Activated CD4-positive, alpha-beta T cell treated with anti-CD3 and anti-CD28 coated beads for 24 hours (primary cell): ENCODE results near the gene FCN3.
"Not testable (repeated sequence)": the region's sequence is repeated elsewhere in the genome, so short reads cannot be mapped to it uniquely, and the experiment has no call there.

Experiments used
- DNase-seq, 2 donors: peaks; one replicate each; pipeline ENCODE4 v3.0.0-alpha.2; 2020; ENCODE audit warnings: low read depth in 2 of 2

FCN3 gene

DNA sequence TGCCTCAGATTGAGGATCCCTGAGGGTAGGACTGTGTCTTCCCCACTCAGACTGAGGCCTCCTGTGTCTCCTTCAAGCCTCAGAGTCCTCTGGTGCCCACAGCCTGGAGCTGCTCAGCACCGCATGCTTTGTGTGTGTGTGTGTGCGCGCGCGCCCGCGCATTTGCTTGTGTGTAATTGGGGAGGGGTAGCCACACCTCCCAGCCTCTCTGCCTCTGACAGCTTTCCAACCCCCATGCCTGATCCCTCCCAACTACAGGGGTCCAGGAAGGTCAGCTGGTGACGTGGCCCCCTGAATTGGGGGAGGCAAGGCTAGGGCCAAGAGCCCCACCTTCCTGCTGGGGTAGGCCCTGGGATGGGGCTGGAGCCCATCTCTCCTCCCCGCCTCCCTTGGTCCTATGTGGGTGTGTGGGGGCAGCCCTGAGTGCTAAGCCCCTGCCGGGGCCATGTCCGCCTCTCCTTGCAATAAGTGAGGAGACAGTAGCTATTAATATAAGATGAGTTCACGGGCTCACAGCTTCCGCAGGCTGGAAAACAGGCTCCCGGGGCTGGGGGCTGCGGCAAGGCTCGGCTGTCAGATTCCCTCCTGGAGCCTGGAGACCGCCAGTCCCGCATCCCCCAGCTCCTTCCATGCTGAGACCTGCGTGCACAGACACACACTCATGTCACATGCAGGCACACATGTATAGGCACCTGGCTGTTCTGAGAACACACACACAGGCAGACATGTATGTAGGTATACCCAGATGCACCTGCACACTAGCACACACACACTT is 24.8 kb upstream of the FCN3 start:
- DNase-seq = no peak

DNA sequence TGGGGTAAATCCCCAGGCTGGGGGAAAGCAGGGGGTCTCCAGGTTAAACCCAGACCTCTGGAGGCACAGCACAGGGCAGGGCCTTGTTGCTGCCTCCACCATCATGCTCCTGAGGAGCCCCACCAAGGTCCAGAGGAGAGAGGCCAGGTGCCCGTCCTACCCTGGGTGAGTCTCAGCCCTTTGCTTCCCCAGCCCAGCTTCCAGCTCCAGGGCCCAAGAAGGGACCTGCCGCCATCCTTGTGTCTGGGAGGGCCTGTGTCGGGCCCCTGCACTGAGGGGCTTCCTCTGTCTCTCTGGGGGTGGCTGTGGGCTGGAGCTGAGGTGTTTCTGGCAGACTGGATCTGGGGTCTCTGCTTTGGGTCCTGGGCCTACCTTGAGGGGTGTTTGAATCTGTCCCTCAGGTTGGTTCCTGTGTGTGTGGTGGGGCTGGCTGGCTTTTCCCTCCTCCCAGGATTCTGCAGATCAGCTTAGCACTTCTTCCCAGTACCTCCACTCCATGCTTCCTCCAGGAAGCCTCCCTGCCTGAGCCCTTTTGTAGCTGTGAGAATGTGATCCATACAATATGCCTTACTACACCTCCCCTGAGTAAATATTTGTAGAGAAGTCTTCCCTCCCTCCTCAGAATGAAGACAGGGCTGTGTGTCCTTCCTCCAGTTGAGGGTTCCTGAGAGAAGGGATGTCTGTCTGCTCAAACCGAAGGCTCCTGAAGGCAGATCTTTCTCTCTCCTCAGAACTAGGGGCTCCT is 24.0 kb upstream of the FCN3 start:
- DNase-seq = no peak

- no peak for DNase-seq
These were observed 23.1 kb upstream of the FCN3 start for GRCh38 chr1:27397749-27398148.

DNA sequence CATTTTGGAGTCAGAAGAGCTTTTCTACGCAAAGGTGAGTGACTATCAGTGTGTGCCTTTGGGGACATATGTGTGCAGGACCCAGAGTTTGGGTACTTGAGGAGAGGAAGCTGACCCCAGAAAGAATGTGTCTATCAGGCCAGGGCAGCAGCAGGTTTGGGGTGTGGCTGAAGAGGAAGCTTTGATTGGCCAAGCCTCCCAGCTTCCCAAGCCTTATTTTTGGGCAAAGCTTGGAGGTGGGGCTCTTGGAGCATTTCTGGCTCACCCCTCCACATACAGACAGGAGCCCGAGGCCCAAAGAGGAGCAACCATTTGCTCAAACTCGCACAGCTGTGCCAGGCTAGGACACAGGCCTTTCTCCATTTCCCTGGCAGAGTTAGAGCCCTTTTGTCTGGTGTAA is 22.5 kb upstream of the FCN3 start:
- DNase-seq = no peak

GRCh38 chr1:27395441-27396195 is 21.0 kb upstream of the FCN3 start:
- peak; percentile 65 to 68 for DNase-seq

GRCh38 chr1:27394925-27395324 is 20.3 kb upstream of the FCN3 start:
- no peak for DNase-seq

DNA sequence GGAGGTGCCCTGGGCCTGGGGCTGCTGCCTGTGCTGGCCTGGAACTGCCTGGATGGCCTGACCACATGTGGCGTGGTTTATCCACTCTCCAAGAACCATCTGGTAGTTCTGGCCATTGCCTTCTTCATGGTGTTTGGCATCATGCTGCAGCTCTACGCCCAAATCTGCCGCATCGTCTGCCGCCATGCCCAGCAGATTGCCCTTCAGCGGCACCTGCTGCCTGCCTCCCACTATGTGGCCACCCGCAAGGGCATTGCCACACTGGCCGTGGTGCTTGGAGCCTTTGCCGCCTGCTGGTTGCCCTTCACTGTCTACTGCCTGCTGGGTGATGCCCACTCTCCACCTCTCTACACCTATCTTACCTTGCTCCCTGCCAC is 19.6 kb upstream of the FCN3 start:
- DNase-seq = no peak

DNA sequence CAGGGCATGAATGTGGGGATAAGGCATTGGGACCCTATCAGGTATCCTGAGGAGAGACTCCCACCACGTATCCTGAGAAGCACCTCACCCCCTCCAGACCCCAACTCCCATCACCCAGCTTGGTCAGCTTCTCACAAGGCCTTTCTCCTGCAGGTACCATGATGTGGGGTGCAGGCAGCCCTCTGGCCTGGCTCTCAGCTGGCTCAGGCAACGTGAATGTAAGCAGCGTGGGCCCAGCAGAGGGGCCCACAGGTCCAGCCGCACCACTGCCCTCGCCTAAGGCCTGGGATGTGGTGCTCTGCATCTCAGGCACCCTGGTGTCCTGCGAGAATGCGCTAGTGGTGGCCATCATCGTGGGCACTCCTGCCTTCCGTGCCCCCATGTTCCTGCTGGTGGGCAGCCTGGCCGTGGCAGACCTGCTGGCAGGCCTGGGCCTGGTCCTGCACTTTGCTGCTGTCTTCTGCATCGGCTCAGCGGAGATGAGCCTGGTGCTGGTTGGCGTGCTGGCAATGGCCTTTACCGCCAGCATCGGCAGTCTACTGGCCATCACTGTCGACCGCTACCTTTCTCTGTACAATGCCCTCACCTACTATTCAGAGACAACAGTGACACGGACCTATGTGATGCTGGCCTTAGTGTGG is 19.1 kb upstream of the FCN3 start:
- no peak for DNase-seq

DNA sequence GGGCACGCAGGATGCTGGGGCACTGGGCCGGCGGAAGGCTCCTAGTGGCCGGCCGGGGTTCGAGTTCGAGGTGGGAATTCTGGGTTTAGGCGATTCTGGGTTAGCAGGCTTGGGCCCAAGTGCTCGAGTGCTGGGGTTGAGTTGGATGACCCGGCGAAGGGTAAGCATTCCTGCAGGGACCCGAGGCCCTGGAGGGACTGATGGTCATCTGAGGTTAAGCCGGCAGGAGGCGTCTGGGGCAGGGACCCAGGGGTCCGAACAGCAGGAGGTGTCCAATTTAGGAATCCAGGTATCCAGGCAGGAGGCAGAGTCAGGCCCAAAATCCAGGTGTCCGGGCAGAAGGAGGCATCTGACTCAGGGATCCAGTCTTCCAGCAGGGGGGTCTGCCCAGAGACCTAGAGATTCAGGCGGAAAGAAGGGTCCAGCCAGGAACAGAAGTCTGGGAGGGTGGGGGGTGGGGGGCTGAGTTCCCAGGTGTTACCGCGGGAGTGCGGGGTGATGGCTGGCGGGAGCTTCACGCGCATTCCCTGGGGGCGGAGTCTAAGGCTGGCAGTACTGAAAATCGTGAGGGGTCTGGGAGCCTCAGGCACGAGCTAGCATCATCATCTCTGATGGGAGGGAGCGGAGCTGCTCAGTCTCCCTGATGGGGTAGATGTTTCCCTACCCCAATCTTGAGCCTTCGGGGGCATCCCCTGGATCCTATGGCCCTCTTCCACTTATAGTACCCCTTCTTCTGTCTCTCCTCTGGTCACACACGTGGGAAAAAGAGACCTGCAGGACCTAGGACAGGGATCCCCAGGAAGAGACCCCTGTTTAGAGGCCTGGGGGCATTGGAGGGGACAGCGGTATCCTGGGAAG is 18.4 kb upstream of the FCN3 start:
- no peak for DNase-seq

GRCh38 chr1:27392096-27392777 is 17.6 kb upstream of the FCN3 start, which contains the start of gene GPR3:
Gene GPR3, plus strand, starts transcription at chr1:27392622. Its CDS starts 1,177 bp downstream, at chr1:27393799.
- DNase-seq = peak; percentile 93 to 95

- no peak for DNase-seq
These were observed 17.0 kb upstream of the FCN3 start for GRCh38 chr1:27391511-27392095.

DNA sequence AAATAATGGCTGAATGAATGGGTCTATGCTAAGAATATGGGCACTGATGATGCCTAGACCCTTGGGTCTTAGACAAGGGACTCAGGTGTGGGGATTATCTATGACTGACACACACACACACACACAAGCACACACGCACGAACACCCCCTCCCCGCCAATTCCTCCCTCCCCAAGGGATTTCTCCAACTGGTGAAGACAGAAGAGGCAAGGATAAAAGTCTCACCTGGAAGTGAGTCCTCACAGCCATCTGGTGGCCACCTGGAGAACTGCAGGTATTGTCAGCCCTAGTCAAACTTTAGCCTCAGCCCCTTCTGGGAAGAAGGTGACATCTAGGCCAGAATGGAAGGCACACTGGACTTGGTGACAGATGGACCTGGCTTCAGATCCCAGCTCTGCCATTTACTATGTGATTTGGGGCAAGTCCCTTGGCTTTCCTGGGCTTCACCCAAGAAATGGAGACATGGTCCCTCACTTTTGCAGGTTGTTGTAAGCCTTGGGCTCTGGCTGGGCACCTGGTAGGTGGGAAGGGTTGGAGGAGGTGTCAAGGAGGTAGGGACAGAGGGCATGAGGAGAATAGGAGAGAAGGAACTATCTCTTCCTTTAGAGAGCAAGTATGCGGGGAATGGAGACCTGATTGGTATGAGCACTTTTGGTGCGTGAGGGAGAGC is 13.8 kb upstream of the FCN3 start:
- DNase-seq = peak; percentile 67 to 71

GRCh38 chr1:27384797-27385196 is 10.2 kb upstream of the FCN3 start:
- not testable (repeated sequence) for DNase-seq

DNA sequence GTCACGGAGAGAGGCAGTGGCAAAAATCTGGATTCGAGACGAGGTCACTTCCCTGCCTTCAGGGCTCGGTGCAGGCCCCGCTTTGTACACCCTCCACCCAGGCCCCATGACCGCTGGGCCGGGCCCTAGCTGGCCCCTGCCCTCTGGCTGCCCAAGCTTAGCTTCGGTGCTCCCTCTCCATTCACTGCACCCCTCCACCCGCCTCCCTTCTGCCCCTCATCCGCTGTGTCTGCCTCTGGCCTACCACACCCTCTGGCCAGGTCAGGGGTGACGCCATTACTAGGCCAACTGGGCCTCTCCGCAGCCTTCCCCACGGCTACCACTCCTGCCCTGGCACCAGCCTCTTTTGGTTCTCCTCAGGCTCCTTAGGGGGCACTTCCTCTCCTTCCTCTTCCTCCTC is 9.0 kb upstream of the FCN3 start:
- no peak for DNase-seq

GRCh38 chr1:27383039-27383605 is 8.5 kb upstream of the FCN3 start, which contains the start of gene CD164L2:
Gene CD164L2, minus strand, starts transcription at chr1:27383333. Its CDS starts 94 bp downstream, at chr1:27383239.
- no peak for DNase-seq

- no peak for DNase-seq
These were observed 7.5 kb upstream of the FCN3 start for GRCh38 chr1:27381969-27382762.

DNA sequence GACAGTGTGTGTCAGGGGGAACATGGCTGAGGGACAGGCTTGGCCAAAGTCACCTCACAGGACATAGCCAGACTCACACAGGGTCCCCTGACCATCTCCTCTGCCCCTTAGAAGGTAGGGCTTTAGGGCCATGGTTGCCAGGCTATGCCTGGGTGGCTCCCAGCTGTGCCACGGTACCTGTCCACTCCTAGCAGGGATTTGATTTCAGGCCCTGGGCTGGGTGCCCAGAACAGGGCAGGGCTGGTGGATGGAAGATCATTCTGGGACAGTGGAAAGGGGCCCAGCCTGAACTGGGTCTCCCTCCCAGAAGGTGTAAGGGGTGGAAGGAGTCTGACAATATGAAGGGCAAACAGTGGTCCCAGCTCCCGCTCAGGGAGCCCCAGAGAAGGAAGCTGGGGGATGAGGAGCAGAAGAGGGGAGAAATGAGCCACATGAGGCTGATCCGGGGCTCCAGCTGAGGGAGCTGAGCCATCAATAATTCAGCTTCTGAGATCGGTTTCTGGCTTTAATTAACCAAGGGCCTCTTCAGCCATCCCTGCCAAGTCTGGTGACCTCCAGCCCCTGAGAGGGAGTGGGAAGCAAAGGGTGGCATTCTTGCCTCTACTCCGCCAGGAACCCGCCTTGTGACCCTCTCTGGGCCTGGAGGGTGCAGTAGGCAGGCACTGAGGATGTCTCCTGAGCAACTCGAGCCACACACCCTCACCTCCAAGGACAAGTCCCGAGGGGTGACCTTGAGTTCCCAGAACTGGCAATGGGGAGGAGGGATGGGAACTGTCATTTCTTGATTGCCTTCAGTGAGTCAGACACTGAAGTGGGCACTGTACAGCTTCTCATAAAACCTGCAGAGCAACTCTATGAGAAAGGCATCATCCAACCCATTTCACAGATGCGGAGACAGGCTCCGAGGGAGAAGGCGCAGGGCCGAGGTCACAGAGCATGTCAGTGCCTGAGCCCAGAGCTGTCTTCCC is 6.4 kb upstream of the FCN3 start:
- DNase-seq = no peak
